GM12878 (cell line): ENCODE data around the gene NPW. TPM values are rescaled to one million over a fixed set of nuclear protein-coding genes. Genes with fewer than 3 reads are reported as not detected.

Source experiments
- ATAC-seq: fragments of 200-7000 bp; cut with Tn5 transposase; 3 replicates; pipeline ENCODE4 v1.9.1; 2020; ENCODE audit warnings: mild to moderate bottlenecking, moderate library complexity
- BruUV-seq: library from RNA; stranded (reverse); fragments of 400-500 nt; replicated peaks from 2 replicates; lab custom pipeline; 2021; lab: Mats Ljungman, UMichigan
- CTCF ChIA-PET: fragments of 300-600 bp; sonication (Branson Sonifier 250); formaldehyde crosslinking; extraction: SDS; loops from one replicate; lab custom pipeline; 2021; ENCODE audit warnings: inconsistent platforms; lab: Yijun Ruan, JAX
- POLR2A ChIA-PET: fragments of 350-600 bp; formaldehyde crosslinking; extraction: SDS; loops from one replicate; lab custom pipeline; 2021; ENCODE audit warnings: inconsistent platforms; lab: Charles Lee
- RAD21 ChIA-PET: fragments of 300-600 bp; sonication (Branson Sonifier 250); formaldehyde crosslinking; loops from one replicate; lab custom pipeline; 2023; ENCODE audit warnings: antibody characterized with exemption; ENCODE audit not compliant: unreplicated experiment; lab: Charles Lee
- SMC1A ChIA-PET: fragments of 300-600 bp; sonication (Branson Sonifier 250); formaldehyde crosslinking; loops from one replicate; lab custom pipeline; 2023; ENCODE audit not compliant: unreplicated experiment, uncharacterized antibody; lab: Charles Lee
- DNase-seq: peaks from one replicate; pipeline ENCODE4 v3.0.0-alpha.2; 2011; ENCODE audit warnings: low read depth, low spot score
- FAIRE-seq: peaks from 3 replicates; lab custom pipeline; 2011; peaks lifted over from hg19 to GRCh38; lab: Jason Lieb, UNC
- H2AFZ ChIP-seq: 2 replicates; pipeline ENCODE4 v1.6.0; 2011; ENCODE audit warnings: low read depth, low read length, control low read depth; ENCODE audit not compliant: control insufficient read depth
- H3K27ac ChIP-seq: 2 replicates; pipeline ENCODE4 v1.5.1; 2011; ENCODE audit warnings: control low read depth; ENCODE audit not compliant: control insufficient read depth, insufficient read depth
- H3K27me3 ChIP-seq, 2 experiments: replicated peaks in 1 of 2; 2 replicates each; pipeline versions ENCODE4 v1.6.0 to v1.6.1; 2011; ENCODE audit warnings: low read length in 1 of 2; ENCODE audit not compliant: control insufficient read depth in 2 of 2, insufficient read depth in 2 of 2
- H3K36me3 ChIP-seq, 2 experiments: 2 replicates each; pipeline ENCODE4 v1.5.1; 2011; ENCODE audit warnings: low read length in 1 of 2; ENCODE audit not compliant: control insufficient read depth in 2 of 2, insufficient read depth in 2 of 2
- H3K4me1 ChIP-seq: 2 replicates; pipeline ENCODE4 v1.6.1; 2011; ENCODE audit warnings: mild to moderate bottlenecking, low read length, moderate library complexity, mixed read lengths; ENCODE audit not compliant: control insufficient read depth, insufficient read depth
- H3K4me2 ChIP-seq: 2 replicates; pipeline ENCODE4 v1.6.0; 2011; ENCODE audit warnings: control low read depth; ENCODE audit not compliant: control insufficient read depth, insufficient read depth
- H3K4me3 ChIP-seq: fragments of 200-600 bp; sonication (generic); 2 replicates; pipeline ENCODE4 v1.5.1; 2016
- H3K79me2 ChIP-seq: 2 replicates; pipeline ENCODE4 v1.6.0; 2011; ENCODE audit warnings: low read length; ENCODE audit not compliant: control insufficient read depth, insufficient read depth
- H3K9ac ChIP-seq: 2 replicates; pipeline ENCODE4 v1.8.0; 2011; ENCODE audit warnings: low read length, control low read depth, mixed read lengths; ENCODE audit not compliant: control insufficient read depth, insufficient read depth
- H3K9me3 ChIP-seq: replicated peaks from 3 replicates; pipeline ENCODE4 v1.5.1; 2011; ENCODE audit warnings: mild to moderate bottlenecking, low read length; ENCODE audit not compliant: control insufficient read depth, insufficient read depth
- H4K20me1 ChIP-seq: 2 replicates; pipeline ENCODE4 v1.6.0; 2011; ENCODE audit not compliant: control insufficient read depth, insufficient read depth
- BHLHE40 ChIP-seq, 2 experiments: fragments of 450-650 bp in 1 of 2; IDR thresholded peaks; 2 replicates each; pipeline ENCODE4 v1.6.1; 2011 to 2017; ENCODE audit warnings: low read depth in 2 of 2, borderline replicate concordance in 1 of 2, improper control_type of control experiment in 1 of 2, low read length in 1 of 2, mild to moderate bottlenecking in 1 of 2
- CREB1 ChIP-seq: IDR thresholded peaks from 2 replicates; pipeline ENCODE4 v1.6.1; 2012; ENCODE audit warnings: low read depth, mild to moderate bottlenecking, inconsistent platforms
- FOS ChIP-seq: IDR thresholded peaks from 3 replicates; pipeline ENCODE4 v1.6.1; 2011; ENCODE audit warnings: borderline replicate concordance; ENCODE audit not compliant: insufficient read length; ENCODE audit errors: extremely low read depth
- HCFC1 ChIP-seq: fragments of 150-350 bp; IDR thresholded peaks from 2 replicates; pipeline ENCODE4 v1.6.1; 2014; ENCODE audit warnings: low read length
- HDGF ChIP-seq: fragments of 450-650 bp; IDR thresholded peaks from 2 replicates; pipeline ENCODE4 v1.6.1; 2016; ENCODE audit warnings: antibody characterized with exemption
- JUND ChIP-seq: IDR thresholded peaks from 2 replicates; pipeline ENCODE4 v1.6.1; 2012; ENCODE audit warnings: low read depth, mild to moderate bottlenecking, low read length, improper control_type of control experiment, moderate library complexity
- MLLT1 ChIP-seq: fragments of 450-650 bp; IDR thresholded peaks from 2 replicates; pipeline ENCODE4 v1.6.1; 2016; ENCODE audit warnings: mild to moderate bottlenecking
- MXI1 ChIP-seq: fragments of 150-350 bp; IDR thresholded peaks from 2 replicates; pipeline ENCODE4 v1.6.1; 2011; ENCODE audit warnings: low read depth, mild to moderate bottlenecking, inconsistent platforms, low read length, improper control_type of control experiment
- NBN ChIP-seq: fragments of 450-650 bp; IDR thresholded peaks from 2 replicates; pipeline ENCODE4 v1.6.1; 2016
- PAX5 ChIP-seq: IDR thresholded peaks from 2 replicates; pipeline ENCODE4 v1.6.1; 2011; ENCODE audit warnings: low read depth, low read length, borderline replicate concordance
- POU2F2 ChIP-seq: IDR thresholded peaks from 3 replicates; pipeline ENCODE4 v1.6.1; 2011; ENCODE audit warnings: low read depth, mild to moderate bottlenecking, low read length, borderline replicate concordance
- RELA ChIP-seq: fragments of 450-650 bp; IDR thresholded peaks from 2 replicates; pipeline ENCODE4 v1.8.0; 2014; ENCODE audit warnings: borderline replicate concordance; ENCODE audit not compliant: partially characterized antibody
- SMARCA5 ChIP-seq: fragments of 450-650 bp; IDR thresholded peaks from 2 replicates; pipeline ENCODE4 v1.6.1; 2017; ENCODE audit warnings: mild to moderate bottlenecking
- SMC3 ChIP-seq: IDR thresholded peaks from 2 replicates; pipeline ENCODE4 v1.6.1; 2011; ENCODE audit warnings: low read length, improper control_type of control experiment, borderline replicate concordance
- SP1 ChIP-seq: IDR thresholded peaks from one replicate; pipeline ENCODE4 v1.6.1; 2011; ENCODE audit warnings: low read depth, low read length
- SPI1 ChIP-seq: IDR thresholded peaks from 2 replicates; pipeline ENCODE4 v1.6.1; 2011; ENCODE audit warnings: low read depth, mild to moderate bottlenecking, low read length, moderate library complexity, borderline replicate concordance; ENCODE audit not compliant: insufficient read depth
- TCF3 ChIP-seq: IDR thresholded peaks from 2 replicates; pipeline ENCODE4 v1.6.1; 2012; ENCODE audit warnings: low read depth, mild to moderate bottlenecking, low read length, borderline replicate concordance; ENCODE audit not compliant: insufficient read depth
- USF1 ChIP-seq: IDR thresholded peaks from 2 replicates; pipeline ENCODE4 v1.6.1; 2011; ENCODE audit warnings: borderline replicate concordance, low read depth, mild to moderate bottlenecking, moderate library complexity, mixed read lengths, low read length; ENCODE audit not compliant: insufficient read depth; ENCODE audit errors: extremely low read length
- YY1 ChIP-seq: IDR thresholded peaks from 2 replicates; pipeline ENCODE4 v1.6.1; 2011; ENCODE audit warnings: low read depth, mild to moderate bottlenecking, low read length
- WGBS: methylation state at CpG from one replicate; pipeline ENCODE4 v1.1.6; 2016; ENCODE audit warnings: low lambda C conversion rate; ENCODE audit not compliant: insufficient replicate concordance, insufficient coverage; ENCODE audit errors: missing lambda C conversion rate; 5-methylcytosine and 5-hydroxymethylcytosine counted together
- in situ Hi-C: fragments of 300-500 bp; cut with MboI; formaldehyde crosslinking; loops from 9 replicates; pipeline ENCODE4 v1.14.3; 2018; ENCODE audit warnings: mixed read lengths
- intact Hi-C: fragments of 100-400 bp; cut with micrococcal nuclease; formaldehyde crosslinking; loops from one replicate; pipeline ENCODE4 v1.14.2; 2022; ENCODE audit not compliant: unreplicated experiment
- polyA plus RNA-seq, 11 experiments: library from polyadenylated mRNA; depleted of rRNA in 4 of 11; unstranded in 6 of 11; stranded (reverse) in 5 of 11; fragments of >200 nt; fragmentation: Nextera tagmentation in 4 of 11; fragmentation: Illumina TruSeq in 1 of 11; extraction: Ambion mirVana in 4 of 11; extraction: Trizol in 1 of 11; gene quantifications; 1 replicate in 1 of 11; 2 replicates in 10 of 11; pipeline versions ENCODE4 v1.2.1 to v1.2.3, GENCODE V29; 2011 to 2016; ENCODE audit warnings: inconsistent platforms in 2 of 11, missing spikeins in 2 of 11, low read depth in 1 of 11
- total RNA-seq, 4 experiments: library from RNA; depleted of rRNA in 3 of 4; stranded (reverse); fragments of >200 nt in 3 of 4; fragmentation: Illumina TruSeq in 1 of 4; extraction: Trizol in 1 of 4; gene quantifications; 2 replicates each; pipeline versions ENCODE4 v1.2.1 to v1.2.3, GENCODE V29; 2013 to 2021

NPW gene
- total and polyA plus RNA-seq, 10 of the 15 experiments (the other 5 are each of a cell fraction or from before 2014, with no cell fraction given) = 0.23 to 2.5 (median 0.98) TPM; not detected in 4

GRCh38 chr16:2023092-2024031 is 3.8 kb downstream of the NPW start:
- Histone ChIP-seq H3K4me1 (peaks cover 7% of the 10 kb centered on the region), H3K79me2 (no peaks in the 10 kb centered on the region), H3K36me3 (no peaks in the 10 kb centered on the region), H3K4me2 (peak overlapping the region; percentile 93), H2AFZ (peak overlapping the region; percentile 90), H4K20me1 (peaks cover 5% of the 10 kb centered on the region; the same call in 1 of the 2 replicates), H3K9ac (0 out of 2 replicates have a peak overlapping the region, but pooled peaks have one; percentile 43), H3K9me3 (no peaks in the 10 kb centered on the region), H3K4me3 (peak overlapping the region; percentile 19; the same call in 1 of the 2 replicates), H3K27ac (no peak overlapping the region), H3K27me3 (peaks cover 14 to 17% of the 10 kb centered on the region in 2 experiments)
- ChIA-PET RAD21 (interaction anchor here (1.0 to 2.2 kb wide), 5 partner anchors 21 to 117 kb away, joined by 3 to 21 read pairs (median 3); partner anchors contain the start of genes NTHL1 and TSC2), CTCF (interaction anchor here (0.6 to 4.4 kb wide), 17 partner anchors 9 to 228 kb away, joined by 3 to 79 read pairs (median 6); partner anchors contain the start of genes ECI1, NTHL1, PKD1 and RAB26), POLR2A (interaction anchor here (0.6 to 1.5 kb wide), 3 partner anchors 27 to 132 kb away, joined by 3 to 7 read pairs (median 4); partner anchors contain the start of gene TRAF7), SMC1A (interaction anchor here (0.9 to 1.6 kb wide), 5 partner anchors 98 to 228 kb away, joined by 3 to 10 read pairs (median 4); partner anchors contain the start of gene ECI1)
- FAIRE-seq = peak; percentile 97
- BruUV-seq = no TSS peak
- intact Hi-C loops = loop anchor here (1.0 kb wide), 1 partner anchor 117 kb away; no protein-coding TSS in a partner anchor
- WGBS = 15% methylated on average over 40 of the region's 53 CpGs
- peak; percentile 51 for DNase-seq
- ATAC-seq = peak; percentile 84
- in situ Hi-C loops = loop anchor here (5.0 kb wide), 1 partner anchor 119 kb away; no protein-coding TSS in a partner anchor
- TF ChIP-seq SP1 = peak; percentile 71
- TF ChIP-seq POU2F2 = 0 out of 3 replicates have a peak, but pooled peaks have one; percentile 19
- TF ChIP-seq MLLT1 = 0 out of 2 replicates have a peak, but pooled peaks have one; percentile 22
- 0 out of 2 replicates have a peak, but pooled peaks have one; percentile 11 for TF ChIP-seq PAX5
- TF ChIP-seq BHLHE40 (IDR thresholded peaks at IDR 0.05; ENCODE audit: borderline replicate concordance in 1 of 2, low read depth in 2 of 2, low read length in 1 of 2) = peak; percentile 47 to 58; a peak in 2 of 4 replicates
- 0 out of 2 replicates have a peak, but pooled peaks have one; percentile 22 for TF ChIP-seq TCF3
- TF ChIP-seq RELA = peak; percentile 15
- peak; percentile 32; the same call in 1 of the 2 replicates for TF ChIP-seq SPI1
- 0 out of 2 replicates have a peak, but pooled peaks have one; percentile 31 for TF ChIP-seq JUND
- TF ChIP-seq HCFC1 = 0 out of 2 replicates have a peak, but pooled peaks have one; percentile 16
- TF ChIP-seq USF1 = no peak
- peak; percentile 22; the same call in 1 of the 2 replicates for TF ChIP-seq SMARCA5
- 0 out of 2 replicates have a peak, but pooled peaks have one; percentile 63 for TF ChIP-seq MXI1
- TF ChIP-seq SMC3 = peak; percentile 97
- TF ChIP-seq HDGF = 0 out of 2 replicates have a peak, but pooled peaks have one; percentile 43
- 0 out of 2 replicates have a peak, but pooled peaks have one; percentile 33 for TF ChIP-seq NBN
- no peak for TF ChIP-seq FOS
- peak; percentile 77 for TF ChIP-seq YY1
- TF ChIP-seq CREB1 = peak; percentile 52; the same call in 1 of the 2 replicates
